Colon (tissue), 2 donors: ENCODE results near the gene ILDR1.
"Not testable (repeated sequence)": the region's sequence is repeated elsewhere in the genome, so short reads cannot be mapped to it uniquely, and the experiment has no call there.

Experiments
- FAIRE-seq: peaks from 2 replicates; lab custom pipeline; 2012; peaks lifted over from hg19 to GRCh38; lab: Jason Lieb, UNC
- donor health status: control.
- donor health status: control.

Gene ILDR1

DNA sequence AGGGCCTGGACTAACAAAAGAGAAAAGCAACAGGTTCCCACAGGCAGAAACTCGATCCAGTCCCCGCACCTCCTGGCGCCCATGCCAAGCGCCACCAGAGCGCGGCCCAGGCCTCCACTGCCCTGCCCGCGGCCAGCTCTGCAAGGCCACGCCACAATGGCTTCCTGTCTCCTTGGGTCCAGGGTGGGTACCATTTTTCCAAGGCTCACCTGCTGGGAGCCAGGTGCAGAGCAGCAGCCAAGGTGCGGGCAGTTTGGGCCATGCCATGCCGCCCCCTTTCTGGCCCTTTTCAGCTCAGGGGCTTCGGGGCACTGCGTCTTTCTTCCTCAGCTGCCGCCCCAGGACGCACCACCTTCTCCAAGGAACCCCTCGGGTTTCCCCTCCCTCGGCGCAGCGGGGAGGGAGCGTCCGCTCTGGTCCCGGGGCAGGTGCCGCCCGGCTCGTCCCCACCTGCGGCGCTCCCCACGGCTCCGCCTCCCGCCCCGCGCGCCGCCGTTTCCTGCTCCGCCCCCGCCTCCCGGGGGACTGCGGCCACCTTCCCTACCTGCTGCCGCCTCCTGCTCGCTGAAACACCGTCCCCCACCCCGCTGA lies at the start of gene ILDR1:
TSS of gene ILDR1 (minus strand) at position 437 of the 591 bp plus-strand sequence. CDS start at position 267, 170 bp downstream.
- no peak for FAIRE-seq

DNA sequence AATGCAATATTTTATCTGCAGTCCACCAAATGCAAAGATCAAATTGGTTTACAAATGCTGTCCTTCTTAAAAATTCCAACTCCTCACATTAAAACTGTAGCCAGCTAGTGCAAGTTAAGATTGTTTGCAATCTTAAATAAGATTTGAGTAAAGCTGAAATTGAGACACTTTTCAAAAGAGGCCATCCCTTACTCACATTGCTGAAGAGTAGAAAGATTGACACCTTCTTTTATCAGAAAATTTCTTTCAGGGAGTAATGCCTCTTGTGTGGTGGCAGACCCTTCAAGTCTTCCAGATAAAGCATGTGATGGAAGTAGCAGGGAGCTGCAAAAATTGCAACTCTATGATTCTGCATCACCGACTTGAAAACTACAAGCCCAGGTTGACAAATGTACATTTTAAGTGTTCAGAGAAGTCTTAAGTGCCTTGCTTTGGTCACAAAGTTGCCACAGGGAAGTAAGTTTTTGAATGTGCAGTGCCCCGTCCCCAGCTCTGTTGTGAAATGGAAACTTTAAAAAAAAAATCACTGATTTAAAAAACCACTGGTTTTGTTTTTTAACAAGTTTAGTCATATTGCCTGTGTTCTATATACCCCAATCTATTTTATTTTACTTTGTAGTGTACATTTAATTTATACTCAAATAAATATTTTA lies 45.7 kb upstream of the ILDR1 start:
- FAIRE-seq: no peak

DNA sequence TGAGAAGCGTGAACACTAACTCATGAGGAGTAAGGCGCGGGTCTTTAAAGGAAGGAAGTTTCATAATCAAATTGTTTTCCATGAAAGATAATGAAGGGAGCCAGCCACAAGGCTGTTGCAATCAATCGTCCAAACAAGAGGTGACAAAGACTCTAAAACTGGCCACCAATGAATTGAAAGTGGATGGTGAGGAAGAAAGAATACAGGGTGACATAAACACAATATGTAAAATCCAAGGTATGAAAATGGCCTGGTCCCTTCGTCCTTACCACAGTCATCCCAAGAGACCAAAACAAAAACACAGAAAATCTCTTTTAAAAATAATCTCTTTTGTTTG lies 45.1 kb upstream of the ILDR1 start:
- no peak for FAIRE-seq

DNA sequence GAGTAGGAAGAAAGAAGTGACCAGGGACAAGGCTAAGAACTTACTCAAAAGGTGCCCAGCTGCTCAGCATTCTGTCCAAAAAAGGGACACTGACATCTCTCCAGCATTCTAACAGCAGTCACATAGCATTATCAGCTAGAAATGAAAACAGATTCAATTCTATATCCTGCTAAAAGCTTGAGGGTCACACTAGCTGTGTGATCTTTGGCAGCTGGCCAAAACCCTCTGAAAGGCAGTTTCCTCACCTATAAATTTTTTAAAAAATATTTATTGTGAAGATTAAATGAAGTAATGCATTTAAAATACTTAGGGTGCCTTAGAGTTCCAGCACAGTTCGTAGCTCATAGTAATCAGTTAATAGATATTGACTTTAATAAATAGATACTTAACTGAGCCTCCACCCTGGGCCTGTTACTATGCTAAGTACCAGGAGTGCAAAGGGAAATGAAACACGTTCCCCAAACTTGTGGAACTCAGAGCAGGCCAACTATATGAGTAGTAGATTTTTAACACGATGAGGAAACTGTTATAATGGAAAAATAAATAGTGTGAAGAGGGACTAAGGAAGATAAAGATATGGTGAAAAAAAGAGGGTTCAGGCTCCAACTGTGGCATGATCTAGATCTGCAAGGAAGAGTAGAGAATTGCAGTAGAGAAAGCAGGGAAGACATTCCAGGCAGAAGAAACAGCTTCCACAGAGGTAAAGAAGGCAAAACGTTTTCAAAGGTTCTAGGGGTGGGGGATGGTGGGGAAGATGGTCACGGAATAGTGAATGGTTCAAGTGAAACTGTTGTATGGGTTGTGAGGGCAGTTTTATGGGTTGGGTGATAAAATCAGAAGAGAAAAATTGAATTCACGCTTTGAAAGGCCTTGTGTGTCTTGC lies 44.5 kb upstream of the ILDR1 start:
- FAIRE-seq: no peak

DNA sequence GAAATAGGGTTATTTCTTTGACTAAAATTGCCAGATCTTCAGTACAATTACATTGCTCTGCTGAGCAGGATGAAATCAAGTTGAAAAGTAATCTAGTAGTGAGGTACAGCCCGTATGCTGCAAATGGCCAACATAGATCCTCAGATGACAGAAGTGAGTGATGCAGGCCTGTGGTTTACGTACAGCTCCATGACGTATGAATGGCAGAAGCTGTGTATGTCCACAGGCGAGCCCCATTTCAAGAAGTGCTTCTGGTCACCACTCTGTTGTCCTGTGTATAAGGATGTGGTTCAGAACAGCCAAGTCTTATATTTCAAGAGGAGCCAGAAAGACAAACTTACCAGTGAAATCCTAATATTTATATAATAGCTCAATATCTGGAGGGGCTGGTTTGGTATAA lies 42.3 kb upstream of the ILDR1 start:
- FAIRE-seq: no peak

DNA sequence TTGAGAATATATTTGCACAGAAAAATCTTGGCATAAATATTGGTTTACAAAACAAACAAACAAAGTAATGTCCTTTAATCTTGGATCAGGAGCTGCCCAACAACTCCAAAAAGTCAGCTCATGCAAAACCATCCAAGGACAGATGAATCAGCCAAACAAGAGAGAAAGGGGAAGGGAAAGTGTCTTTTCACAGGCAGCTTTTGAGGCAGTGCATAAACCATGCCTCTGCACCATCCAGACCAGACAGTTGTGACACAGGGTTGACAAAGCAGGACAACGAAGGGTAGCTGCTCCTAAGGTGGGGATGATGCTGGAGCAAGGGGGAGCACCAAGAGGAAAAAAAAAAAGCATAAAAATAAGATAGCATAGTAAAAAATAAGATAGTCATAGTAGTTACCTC lies 41.9 kb upstream of the ILDR1 start:
- FAIRE-seq: no peak

DNA sequence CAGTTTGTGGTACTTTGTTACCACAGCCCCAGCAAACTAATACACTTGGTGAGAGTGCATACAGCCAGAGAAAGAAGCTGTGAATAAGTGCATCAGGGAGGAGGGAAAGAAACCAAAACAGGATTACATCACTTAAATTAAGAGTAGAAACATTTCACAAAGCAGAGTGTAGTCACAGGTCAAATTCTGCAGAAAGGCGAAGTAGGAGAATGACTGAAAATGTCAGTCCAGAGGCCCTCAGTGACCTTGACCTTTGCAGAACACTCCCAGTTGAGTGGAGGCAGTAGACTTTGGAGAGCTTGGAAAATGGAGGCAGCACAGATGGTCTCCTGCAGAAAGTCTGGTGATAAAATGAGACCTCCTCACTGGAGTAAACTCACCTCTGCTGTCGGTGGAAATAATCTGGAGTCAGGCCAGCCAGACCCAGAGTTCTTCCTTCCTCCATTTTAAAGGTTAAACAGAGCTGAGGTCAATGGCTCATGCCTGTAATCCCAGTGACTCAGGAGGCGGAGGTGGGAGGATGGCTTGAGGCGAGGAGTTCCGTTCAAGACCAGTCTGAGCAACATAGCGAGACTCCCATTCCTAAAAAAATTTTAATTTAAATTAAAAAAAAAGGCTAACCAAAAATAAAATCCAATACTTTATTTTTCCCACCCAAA lies 38.1 kb upstream of the ILDR1 start:
- no peak for FAIRE-seq

DNA sequence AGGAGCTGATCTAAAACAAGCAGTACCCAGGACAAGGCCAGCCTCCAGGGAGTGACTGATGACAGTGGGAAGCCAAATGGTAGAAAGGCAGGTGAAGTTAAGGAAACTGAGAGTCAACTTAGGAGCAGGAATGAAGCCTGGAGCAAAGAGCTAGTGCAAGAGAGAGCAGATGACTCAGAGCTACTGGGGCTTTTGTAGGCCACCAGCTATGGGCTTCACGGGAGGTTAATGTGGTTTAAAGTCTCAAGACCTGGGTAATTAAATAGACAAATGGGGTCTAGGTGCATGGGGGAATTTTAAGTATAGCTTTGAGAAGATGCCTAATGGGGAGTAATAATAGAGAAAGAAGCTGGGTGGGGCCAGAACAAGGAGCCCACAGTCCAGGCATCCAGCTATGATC lies 36.2 kb upstream of the ILDR1 start:
- FAIRE-seq: no peak

DNA sequence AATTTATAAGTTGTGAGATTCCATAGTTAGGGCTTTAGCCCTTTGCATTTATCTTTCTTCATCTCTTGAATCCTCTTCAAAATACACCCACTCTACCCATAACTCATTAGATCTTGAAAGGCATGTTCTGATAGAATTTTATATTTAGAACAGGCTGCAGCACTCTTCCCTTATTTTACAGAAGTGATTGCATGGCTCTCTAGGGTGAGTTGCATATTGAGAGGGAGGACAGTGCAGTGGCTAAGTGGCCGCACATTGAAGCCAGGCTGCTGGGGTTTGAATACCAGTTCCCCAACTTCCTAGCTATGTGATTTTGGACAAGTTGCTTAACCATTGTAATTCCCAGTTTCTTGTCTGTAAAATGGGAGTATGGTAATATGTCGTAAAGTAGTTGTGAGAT lies 35.6 kb upstream of the ILDR1 start:
- FAIRE-seq: no peak

DNA sequence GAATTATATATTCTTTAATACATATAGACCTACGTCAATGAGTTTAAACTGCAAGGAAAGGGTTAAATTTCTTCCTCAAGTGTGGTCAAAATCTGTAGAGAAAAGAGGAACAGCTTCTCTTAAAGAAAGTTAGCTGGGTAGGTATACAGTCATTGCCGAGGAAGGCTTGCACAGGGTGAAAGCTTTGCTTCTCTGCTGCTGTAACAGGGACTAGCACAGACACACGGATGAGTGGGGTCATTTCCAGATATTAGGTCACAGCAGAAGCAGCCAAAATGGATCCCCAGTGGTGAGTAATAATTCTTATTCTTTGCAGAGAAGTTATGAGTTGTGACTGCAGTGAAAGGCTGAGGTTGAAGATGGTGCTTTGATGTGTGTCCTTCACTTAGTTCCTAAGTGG lies 33.2 kb upstream of the ILDR1 start, which contains the start of gene CD86:
TSS of gene CD86 (plus strand) at position 148 of the 400 bp plus-strand sequence. CDS start at position 276, 128 bp downstream.
- FAIRE-seq: no peak

DNA sequence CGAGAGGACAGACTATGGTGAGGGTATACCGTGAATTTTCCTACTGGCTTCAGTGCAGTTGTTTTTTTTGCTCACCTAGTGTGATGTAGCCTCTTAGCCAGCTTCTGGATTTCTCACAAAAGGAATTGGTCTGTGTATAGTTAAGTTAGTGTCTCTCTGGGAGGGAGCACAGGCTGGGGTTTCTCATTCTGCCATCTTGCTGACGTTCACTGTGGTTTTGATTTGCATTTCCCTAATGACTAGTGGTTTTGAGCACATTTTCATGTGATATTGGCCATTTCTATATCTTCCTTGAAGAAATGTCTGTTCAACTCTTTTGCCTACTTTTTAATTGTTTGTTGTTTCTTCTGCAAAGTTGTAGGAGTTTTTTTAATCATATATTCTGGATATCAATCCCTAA lies 30.9 kb upstream of the ILDR1 start:
- FAIRE-seq: no peak

DNA sequence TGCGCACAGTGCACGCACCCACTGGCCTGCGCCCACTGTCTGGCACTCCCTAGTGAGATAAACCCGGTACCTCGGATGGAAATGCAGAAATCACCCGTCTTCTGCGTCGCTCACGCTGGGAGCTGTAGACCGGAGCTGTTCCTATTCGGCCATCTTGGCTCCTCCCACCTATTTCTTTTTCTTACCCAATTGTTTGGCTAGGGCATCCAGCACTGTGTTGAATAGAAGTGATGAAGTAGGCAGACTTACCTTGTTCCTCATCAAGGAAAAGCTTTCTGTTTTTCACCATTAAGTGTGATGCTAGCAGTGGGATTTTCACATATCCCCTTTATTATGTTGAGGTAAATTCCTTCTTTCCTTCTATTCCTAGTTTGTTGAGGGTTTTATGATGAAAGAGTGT lies 25.7 kb upstream of the ILDR1 start:
- not testable (repeated sequence) for FAIRE-seq

DNA sequence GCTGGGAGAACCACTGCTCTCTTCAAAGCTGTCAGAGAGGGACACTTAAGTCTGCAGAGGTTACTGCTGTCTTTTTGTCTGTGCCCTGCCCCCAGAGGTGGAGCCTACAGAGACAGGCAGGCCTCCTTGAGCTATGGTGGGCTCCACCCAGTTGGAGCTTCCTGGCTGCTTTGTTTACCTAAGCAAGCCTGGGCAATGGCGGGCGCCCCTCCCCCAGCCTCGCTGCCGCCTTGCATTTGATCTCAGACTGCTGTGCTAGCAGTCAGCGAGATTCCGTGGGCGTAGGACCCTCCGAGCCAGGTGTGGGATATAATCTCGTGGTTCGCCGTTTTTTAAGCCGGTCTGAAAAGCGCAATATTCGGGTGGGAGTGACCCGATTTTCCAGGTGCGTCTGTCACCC lies 25.2 kb upstream of the ILDR1 start:
- FAIRE-seq: not testable (repeated sequence)

DNA sequence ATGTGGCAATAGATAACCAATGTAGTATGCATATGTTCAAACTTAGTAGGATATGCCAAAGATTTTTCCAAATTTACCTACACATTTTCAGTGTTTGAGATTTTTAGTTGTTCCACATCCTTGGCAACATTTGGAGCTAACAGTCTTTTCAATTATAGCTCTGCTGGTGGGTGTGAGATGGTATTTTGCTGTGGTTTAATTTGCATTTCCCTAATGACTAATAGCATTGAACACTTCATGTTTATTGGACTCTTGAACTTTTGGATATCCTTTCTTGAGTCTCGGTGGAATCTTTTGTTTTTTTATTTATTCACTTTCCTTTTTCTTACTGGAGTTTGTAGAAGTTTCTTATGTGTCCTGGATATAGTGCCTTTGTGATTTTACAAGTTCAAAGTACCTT lies 11.0 kb upstream of the ILDR1 start:
- no peak for FAIRE-seq

DNA sequence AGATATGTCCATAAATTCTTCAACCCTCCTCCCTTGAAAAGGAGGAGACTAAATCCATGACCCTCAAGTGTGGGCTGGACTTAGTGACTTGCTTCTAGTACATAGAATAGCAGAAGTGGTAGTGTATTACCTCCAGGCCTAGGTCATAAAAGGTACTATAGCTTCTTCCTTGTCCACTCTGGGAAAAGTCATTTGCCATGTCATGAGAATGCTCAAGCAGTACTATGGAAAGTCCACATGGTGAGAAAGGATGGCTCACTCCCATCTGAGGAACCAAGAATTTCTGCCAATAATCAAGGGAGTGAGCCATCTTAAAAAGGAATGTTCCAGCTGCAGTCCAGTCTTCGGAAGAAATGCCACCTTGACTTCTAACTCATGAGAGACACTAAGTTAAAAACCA lies 10.5 kb upstream of the ILDR1 start:
- FAIRE-seq: no peak

DNA sequence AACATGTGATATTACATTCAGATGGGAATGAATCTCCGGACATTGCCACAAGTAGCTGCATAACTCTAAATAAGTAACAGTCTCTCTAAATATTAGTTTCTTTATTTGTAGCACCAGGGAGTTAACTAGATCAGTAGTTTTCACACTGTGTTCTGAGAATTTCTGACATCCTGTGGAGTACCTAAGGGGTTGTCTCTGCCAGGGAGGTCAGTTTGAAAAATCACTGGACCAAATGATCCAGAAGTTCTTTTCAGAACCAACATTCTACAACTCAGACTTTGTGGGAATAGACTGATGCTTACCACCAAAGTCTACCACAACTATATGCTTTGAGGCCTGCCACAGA lies 9.0 kb upstream of the ILDR1 start:
- no peak for FAIRE-seq

DNA sequence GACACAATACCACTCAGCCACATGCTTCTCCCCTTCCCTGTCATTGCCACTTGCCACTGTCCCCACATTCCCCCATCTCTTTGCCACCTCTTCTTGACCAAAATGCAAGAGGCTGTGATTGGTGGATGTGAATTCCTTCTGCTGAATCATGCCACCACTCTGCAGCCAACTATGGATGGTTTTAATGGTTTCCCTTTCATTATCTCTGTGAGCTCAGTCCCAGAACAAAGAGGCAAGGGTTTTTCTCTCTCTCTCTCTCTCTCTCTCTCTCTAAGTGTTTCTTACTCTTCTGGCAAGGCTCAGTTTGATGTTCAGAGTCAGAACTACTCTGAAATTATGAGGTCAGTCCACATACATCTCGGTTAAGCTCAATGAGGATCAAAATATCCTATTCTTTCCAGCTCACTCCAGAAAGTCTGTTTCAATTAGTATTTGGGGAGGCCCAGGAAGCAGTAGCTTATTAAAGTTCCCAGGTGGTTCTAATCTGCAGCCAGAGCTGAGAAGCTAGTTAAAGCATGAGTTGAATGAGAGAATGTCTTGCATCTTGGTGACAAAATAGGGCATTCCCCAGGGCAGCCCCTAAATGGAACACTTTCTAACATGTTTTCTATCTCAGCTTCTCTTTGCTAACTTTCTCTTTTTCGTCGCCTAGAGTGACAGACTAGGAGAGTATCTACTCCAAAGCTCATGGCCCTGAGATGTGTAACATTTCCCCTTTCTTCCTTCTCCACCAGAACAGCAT lies 8.5 kb upstream of the ILDR1 start:
- no peak for FAIRE-seq

DNA sequence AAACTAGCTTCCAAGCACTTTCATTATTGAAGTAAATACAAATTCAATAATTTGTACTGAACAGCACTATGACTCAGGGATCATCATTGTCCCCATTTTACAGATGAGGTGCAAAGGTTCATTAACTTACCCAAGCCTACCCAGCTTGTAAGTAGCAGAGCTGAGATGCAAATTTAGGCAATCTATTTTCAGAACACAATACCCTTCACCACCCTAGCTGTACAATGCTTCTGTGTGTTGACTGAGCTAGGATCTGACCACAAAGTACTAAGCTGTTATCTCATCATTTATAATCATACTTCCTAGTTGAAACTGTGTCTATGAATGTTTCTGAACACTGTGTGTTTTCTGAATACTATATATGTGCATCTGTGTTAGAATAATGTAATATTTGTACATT lies 3.2 kb upstream of the ILDR1 start:
- FAIRE-seq: no peak

DNA sequence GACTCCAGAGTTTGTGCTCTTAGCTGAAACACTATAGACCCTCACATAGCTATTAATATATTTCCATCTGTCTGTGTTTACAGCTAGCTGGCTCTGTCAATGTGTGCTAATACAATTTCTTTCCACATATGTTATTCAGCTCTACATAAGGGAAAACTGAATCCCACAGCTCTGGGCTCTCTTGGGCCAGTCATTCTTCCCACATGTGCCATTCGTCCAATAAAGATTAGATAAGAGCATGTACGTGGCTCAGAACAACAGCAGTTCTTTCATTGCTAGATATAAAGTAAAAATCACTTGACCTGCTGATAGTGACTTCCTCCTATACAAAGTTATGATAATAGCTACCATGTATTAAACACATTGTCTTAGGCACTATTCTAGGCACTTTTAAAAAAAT lies 2.8 kb upstream of the ILDR1 start:
- FAIRE-seq: no peak

DNA sequence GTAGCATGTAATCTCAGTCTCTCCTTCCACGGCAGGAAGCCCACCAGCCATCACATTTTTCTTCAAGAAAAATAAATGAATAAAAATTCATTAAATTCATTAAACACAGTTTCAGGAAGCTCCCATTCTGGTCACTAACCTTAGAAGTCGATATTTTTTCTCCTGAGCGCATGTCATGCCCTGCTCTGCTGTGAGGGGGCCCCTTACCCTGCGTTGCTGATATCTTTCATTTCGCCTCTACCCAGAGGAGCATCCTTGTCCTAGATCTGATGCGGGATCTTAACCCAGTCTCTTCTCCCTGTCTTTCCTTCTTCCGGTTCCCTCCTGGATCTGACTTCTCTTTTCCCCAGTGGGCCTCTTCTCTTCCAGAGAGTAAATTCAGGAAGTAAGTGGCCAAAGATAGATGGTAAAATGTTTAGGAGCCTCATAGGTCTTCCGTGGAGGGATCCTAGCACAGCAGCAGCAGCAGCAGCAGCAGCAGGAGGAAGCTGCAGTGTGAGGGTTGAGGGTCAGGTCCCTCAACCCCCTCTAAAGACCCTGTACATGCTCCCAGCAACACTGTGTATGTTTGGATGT lies 1.4 kb upstream of the ILDR1 start:
- no peak for FAIRE-seq

DNA sequence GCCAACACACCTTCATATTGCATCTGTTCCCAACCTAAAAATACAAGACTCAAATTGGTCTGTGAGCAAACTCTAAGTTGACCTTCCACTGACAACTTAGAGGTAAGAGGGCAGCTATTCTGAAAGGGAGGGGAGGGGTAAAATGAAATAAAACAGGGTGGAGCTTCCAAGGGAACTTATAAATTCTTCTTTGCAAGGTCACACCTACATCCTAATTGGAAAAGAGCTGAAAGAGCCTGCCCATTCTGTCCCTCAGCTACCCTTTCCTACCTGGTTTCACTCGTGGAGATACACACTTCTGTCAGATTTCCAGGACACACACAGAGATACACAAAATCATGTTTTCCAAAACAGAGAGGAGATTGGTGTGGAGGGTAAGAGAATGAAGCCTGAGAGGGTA lies 1.0 kb downstream of the ILDR1 start:
- FAIRE-seq: no peak

DNA sequence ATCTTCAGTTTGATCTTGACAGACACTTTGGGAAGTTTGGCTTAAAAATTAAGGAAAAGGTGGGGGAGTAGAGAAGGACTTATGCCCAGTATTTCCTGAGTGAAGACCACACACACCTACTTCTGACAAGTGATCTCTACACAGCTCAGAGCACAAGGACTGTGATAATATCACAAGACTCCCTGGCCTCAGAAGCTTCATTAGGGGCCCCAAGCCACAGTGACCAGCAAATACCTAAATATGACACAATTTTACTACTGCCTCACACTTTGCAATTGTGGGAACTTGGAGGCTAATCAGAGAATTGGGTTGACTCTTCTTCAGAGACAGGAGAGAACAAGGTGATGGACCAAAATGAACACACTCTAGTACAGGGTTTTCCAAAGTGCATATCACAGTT lies 2.6 kb downstream of the ILDR1 start:
- FAIRE-seq: no peak
